Activated CD8-positive, alpha-beta memory T cell treated with anti-CD3 and anti-CD28 coated beads, Interleukin-2, amount 50 U/mL, for 4 hours (primary cell): ENCODE results near the gene CDHR1.

Source experiments
- DNase-seq: peaks from one replicate; pipeline ENCODE4 v3.0.0-alpha.2; 2020

Gene CDHR1

DNA sequence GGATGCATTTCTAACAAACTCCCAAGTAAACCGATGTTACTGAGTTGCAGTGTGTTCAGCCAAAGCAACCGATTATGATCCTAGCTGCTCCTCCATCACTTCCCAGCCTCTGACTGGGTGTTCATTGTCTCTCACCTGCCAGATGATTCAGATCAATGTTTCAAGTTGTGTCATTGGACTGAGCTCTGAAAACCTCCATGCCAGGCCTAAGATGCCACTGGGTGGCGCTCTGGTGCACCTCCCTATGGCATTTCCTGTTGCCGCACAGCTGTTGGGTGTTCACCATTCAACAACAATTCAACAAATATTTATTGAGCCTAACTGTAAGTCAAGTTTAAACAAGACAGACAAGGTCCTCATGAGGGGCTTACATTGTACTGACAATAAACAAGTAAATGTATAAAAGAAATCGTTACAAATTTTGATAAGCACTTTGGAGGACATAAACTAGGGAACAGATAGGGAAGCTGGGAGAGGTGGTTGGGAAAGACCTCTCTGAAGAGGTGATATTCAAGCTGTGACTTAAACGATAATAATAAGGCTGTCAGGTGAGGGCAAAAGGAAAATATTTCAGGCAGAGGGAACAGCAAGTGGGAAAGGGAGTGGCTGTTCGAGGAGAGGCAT is 73.3 kb downstream of the CDHR1 start:
- peak; percentile 60 for DNase-seq

DNA sequence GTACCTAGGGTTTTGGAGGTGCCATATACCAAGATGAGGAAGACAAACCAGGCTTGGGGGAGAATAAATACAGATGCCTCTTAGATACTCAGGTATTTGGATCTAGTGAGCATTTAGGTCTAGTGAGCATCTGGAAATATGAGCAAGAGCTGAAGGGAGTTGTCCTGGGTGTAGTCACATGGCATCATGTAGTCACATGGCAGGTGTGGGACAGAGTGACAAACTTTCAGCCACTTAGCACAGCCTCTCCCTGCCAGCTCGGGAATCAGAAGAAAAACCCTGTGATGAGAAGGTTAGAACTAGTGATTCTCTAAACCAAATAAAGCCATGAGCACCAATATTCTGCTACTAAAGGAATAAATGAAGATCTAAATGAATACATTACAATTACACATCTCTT is 74.8 kb downstream of the CDHR1 start:
- no peak for DNase-seq
